Bronchial epithelial cell (primary cell): Measurements from ENCODE around the gene PCARE. TPM values are rescaled to one million over a fixed set of nuclear protein-coding genes. Genes with fewer than 3 reads are reported as not detected.

Experiments used
- DNase-seq: peaks from one replicate; pipeline ENCODE4 v3.0.0-alpha.2; 2010; ENCODE audit warnings: low read depth
- FAIRE-seq: peaks from 2 replicates; lab custom pipeline; 2011; peaks lifted over from hg19 to GRCh38; lab: Jason Lieb, UNC
- H3K27me3 ChIP-seq: 2 replicates; pipeline ENCODE4 v1.5.1; 2011; ENCODE audit warnings: low read length; ENCODE audit not compliant: control insufficient read depth, insufficient read depth
- H3K36me3 ChIP-seq: 2 replicates; pipeline ENCODE4 v1.5.1; 2011; ENCODE audit warnings: low read length; ENCODE audit not compliant: control insufficient read depth, insufficient read depth
- H3K4me3 ChIP-seq: 2 replicates; pipeline ENCODE4 v1.5.1; 2011; ENCODE audit warnings: mild to moderate bottlenecking, low read depth, low read length, control low read depth
- total RNA-seq: library from RNA; depleted of rRNA; stranded (reverse); fragments of >200 nt; gene quantifications from 2 replicates; pipeline ENCODE4 v1.2.1, GENCODE V29; 2014
- TF ChIP-seq, protein P1 (sequence below): IDR thresholded peaks from 2 replicates; pipeline ENCODE4 v1.5.1; 2011; ENCODE audit warnings: mild to moderate bottlenecking, moderate library complexity, low read length, control low read depth, inconsistent platforms; ENCODE audit not compliant: insufficient read depth, severe bottlenecking

Gene PCARE
- total RNA-seq, 1 donor from 2014 or later, result not detected

DNA sequence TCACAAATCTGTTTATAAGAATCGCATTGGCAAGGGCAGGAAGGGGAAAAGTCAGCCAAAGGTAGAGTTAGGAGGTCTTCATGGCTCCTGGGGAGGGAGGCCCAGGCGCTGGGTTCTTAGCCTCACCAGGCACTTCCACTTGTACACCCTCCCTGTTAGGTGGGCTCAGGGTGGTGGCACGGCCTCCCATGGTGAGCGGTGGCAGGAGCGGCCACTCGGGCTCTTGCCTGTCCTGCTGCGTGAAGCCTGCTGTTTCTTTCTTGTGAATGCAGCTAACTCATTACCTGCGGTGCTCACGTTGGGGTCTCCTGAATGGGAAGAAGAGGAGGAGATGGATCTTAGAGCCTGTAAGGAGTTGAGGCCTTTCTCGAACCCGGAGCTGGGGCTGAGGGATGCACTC, 52.4 kb downstream of the PCARE start:
- TF ChIP-seq, protein P1, sequence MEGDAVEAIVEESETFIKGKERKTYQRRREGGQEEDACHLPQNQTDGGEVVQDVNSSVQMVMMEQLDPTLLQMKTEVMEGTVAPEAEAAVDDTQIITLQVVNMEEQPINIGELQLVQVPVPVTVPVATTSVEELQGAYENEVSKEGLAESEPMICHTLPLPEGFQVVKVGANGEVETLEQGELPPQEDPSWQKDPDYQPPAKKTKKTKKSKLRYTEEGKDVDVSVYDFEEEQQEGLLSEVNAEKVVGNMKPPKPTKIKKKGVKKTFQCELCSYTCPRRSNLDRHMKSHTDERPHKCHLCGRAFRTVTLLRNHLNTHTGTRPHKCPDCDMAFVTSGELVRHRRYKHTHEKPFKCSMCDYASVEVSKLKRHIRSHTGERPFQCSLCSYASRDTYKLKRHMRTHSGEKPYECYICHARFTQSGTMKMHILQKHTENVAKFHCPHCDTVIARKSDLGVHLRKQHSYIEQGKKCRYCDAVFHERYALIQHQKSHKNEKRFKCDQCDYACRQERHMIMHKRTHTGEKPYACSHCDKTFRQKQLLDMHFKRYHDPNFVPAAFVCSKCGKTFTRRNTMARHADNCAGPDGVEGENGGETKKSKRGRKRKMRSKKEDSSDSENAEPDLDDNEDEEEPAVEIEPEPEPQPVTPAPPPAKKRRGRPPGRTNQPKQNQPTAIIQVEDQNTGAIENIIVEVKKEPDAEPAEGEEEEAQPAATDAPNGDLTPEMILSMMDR, result no peak
- FAIRE-seq (no peak), DNase-seq (no peak)
- H3K27me3 ChIP-seq, result no peaks in the 10 kb centered on the region
- H3K36me3 ChIP-seq, result no peaks in the 10 kb centered on the region
- H3K4me3 ChIP-seq, result no peak overlapping the region

DNA sequence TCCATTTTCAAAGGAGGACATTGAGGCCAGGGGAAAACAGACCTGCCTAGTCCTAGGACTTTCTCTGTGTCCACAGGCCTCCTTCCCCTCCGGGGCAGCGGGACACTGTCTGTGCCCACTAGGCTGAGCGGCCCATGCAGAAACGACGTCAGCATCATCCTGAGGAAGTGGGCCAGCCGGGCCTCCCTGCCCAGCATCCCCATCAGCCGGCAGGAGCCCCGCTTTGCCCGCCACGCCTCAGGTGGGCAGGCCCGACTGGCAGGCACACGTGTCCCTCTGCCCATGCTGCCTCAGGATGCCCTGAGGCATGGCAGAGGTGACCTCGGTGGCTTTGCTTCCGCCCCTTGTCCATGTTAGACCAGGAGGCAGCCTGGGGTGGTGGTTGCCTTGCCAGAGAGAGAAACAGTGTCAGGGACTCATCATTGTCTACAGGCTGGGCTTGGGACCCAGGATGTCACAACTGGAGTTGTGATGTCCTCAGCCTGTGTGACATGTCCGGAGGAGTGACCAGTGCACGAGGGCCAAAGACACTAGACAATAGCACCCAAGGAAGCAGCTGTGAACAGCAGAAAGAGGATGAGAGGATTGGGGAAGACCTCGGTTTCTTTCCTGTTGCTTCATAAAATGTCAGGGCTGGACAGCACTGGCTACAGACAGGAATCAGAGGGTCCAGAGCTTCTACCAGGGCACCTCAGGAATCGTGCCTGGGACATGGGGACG, 56.4 kb downstream of the PCARE start:
- TF ChIP-seq, protein P1, result no peak
- FAIRE-seq (no peak), DNase-seq (no peak)
- no peak overlapping the region for H3K4me3 ChIP-seq
- H3K27me3 ChIP-seq, result no peaks in the 10 kb centered on the region
- H3K36me3 ChIP-seq, result no peaks in the 10 kb centered on the region

DNA sequence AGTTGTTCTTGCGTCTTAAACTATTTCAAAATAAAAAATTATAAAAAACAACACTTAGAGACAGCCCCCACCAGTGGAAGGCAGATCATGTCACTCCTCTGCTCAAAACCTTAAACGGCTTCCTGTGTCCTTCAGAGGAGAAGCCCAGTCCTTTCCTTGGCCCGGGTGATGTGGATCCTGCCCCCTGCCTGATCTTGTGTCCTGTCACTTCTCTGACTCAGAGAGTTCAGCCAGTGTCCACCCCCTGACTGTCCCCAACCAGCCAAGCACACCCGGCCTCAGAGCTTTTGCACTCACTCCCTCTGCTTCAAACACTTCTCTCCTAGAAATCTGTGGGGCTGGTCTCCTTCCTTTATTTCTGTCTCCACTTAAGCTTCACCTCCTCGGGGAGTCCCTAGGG, 57.8 kb downstream of the PCARE start:
- DNase-seq, result no peak
- no peaks in the 10 kb centered on the region for H3K36me3 ChIP-seq
- TF ChIP-seq, protein P1, result no peak
- H3K27me3 ChIP-seq, result no peaks in the 10 kb centered on the region
- FAIRE-seq, result no peak
- H3K4me3 ChIP-seq, result no peak overlapping the region

DNA sequence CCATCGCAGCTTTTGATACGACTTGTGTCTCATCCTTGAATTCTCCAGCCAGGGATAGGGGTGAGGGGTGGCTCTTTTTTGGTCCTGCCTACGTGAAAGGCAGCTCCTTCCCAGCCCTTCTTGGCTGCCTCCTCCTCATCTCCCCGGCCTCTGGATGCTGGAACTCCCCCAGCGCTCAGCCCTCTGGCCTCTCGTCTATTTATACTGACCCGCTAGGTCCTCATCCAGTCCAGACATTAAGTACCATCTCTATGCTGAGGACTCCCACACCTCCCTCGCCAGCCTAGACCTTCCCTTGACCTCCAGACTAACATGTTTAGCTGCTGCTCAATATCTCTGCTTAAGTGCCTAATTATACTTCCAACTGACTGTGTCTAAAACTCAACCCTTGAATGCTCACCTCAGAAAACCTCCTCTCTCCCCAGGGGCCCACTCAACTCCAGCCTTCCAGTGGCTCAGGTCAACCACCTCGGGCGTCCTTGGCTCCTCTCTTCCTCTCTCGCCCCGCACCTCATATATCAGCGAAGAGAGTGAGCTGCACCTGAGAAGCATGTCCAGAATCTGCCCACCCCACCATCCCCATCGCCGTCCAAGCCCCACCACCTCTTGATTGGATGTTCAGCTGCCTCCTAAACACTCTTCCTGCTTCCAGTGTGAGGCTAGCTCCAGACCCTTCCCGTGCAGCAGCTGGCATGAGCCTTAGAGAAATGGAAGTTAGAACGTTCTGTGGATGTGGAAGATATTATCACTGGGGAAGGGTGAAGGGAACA, 58.4 kb downstream of the PCARE start:
- no peaks in the 10 kb centered on the region for H3K36me3 ChIP-seq
- DNase-seq, result no peak
- FAIRE-seq, result no peak
- no peak overlapping the region for H3K4me3 ChIP-seq
- no peaks in the 10 kb centered on the region for H3K27me3 ChIP-seq
- TF ChIP-seq, protein P1, result no peak

DNA sequence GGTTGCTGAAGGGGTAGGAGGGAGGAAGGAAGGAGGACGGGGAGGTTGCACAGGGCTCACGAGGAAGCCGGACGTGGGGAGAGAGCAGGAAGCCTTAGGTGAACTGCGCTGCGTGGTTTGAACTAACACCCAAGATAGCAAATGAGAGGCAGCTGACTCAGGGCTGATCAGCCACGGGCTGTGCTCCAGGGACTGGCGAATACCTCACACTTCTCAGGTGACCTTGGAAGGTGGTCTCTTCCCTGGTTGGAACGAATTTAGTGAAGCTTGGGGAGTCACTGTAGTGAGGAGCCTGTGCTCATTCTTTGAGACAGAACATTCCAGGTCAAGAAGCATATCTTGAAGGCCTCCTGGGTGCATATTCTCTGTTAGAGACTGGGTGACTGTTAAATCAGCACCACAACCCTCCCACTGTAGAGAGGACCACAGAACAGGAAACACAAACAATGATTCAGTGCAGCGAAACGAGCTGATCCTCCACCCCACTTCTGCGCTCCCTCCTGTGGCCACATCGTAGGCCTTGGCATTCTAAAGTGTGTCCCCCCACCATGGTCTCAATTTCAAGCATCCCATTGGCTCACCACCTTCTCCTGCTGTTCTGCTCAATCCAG, 59.4 kb downstream of the PCARE start:
- Histone ChIP-seq H3K36me3 (no peaks in the 10 kb centered on the region), H3K4me3 (no peak overlapping the region), H3K27me3 (no peaks in the 10 kb centered on the region)
- FAIRE-seq (no peak), DNase-seq (peak; percentile 68)
- TF ChIP-seq, protein P1, result peak; percentile 43
